GM21619 (cell line): Measurements from ENCODE around the gene RNF11.
"Not testable (repeated sequence)": the region's sequence is repeated elsewhere in the genome, so short reads cannot be mapped to it uniquely, and the experiment has no call there.

ENCODE experiments used
- ATAC-seq: cut with Tn5 transposase; IDR thresholded peaks from one replicate; pipeline ENCODE4 v1.9.1; 2021; ENCODE audit not compliant: unreplicated experiment

RNF11 gene

GRCh38 chr1:51235673-51236530 is at the start of gene RNF11:
Gene RNF11, plus strand, starts transcription at chr1:51236273. Its CDS starts 484 bp downstream, at chr1:51236757.
- ATAC-seq = peak; percentile 76

GRCh38 chr1:51188230-51188629 is 47.8 kb upstream of the RNF11 start:
- ATAC-seq = no peak

GRCh38 chr1:51189421-51190073 is 46.5 kb upstream of the RNF11 start:
- ATAC-seq = no peak

- no peak for ATAC-seq
Observed at GRCh38 chr1:51190961-51191360, 45.1 kb upstream of the RNF11 start.

GRCh38 chr1:51192213-51192843 is 43.7 kb upstream of the RNF11 start:
- ATAC-seq = no peak

- no peak for ATAC-seq
Observed at GRCh38 chr1:51193564-51193963, 42.5 kb upstream of the RNF11 start.

- no peak for ATAC-seq
Observed at GRCh38 chr1:51203121-51203873, 32.8 kb upstream of the RNF11 start.

- no peak for ATAC-seq
Observed at GRCh38 chr1:51203874-51204245, 32.2 kb upstream of the RNF11 start.

GRCh38 chr1:51210055-51210454 is 26.0 kb upstream of the RNF11 start:
- ATAC-seq = no peak

GRCh38 chr1:51210676-51211075 is 25.4 kb upstream of the RNF11 start:
- ATAC-seq = no peak

GRCh38 chr1:51214615-51215131 is 21.4 kb upstream of the RNF11 start:
- no peak for ATAC-seq

- ATAC-seq = no peak
Observed at GRCh38 chr1:51215169-51215568, 20.9 kb upstream of the RNF11 start.

GRCh38 chr1:51216631-51217030 is 19.4 kb upstream of the RNF11 start:
- ATAC-seq = no peak

- no peak for ATAC-seq
Observed at GRCh38 chr1:51217101-51217500, 19.0 kb upstream of the RNF11 start.

GRCh38 chr1:51218570-51218969 is 17.5 kb upstream of the RNF11 start:
- no peak for ATAC-seq

GRCh38 chr1:51219022-51219421 is 17.1 kb upstream of the RNF11 start:
- no peak for ATAC-seq

GRCh38 chr1:51221529-51221928 is 14.5 kb upstream of the RNF11 start:
- ATAC-seq = not testable (repeated sequence)

- no peak for ATAC-seq
Observed at GRCh38 chr1:51222136-51222787, 13.8 kb upstream of the RNF11 start.

- no peak for ATAC-seq
Observed at GRCh38 chr1:51222809-51223208, 13.3 kb upstream of the RNF11 start.

GRCh38 chr1:51224255-51224654 is 11.8 kb upstream of the RNF11 start:
- no peak for ATAC-seq
